Left lung (tissue), 10 donors: Measurements from ENCODE around the gene SMARCD3. TPM values are rescaled to one million over a fixed set of nuclear protein-coding genes. Genes with fewer than 3 reads are reported as not detected.

Experiments used
- ATAC-seq: fragments of 200-7000 bp; cut with Tn5 transposase; one replicate; pipeline ENCODE4 v1.9.1; 2020; ENCODE audit warnings: moderate library complexity
- DNase-seq, 4 donors: peaks; one replicate each; pipeline ENCODE4 v3.0.0-alpha.2; 2013 to 2020
- H3K27ac ChIP-seq, 2 donors: fragments of 200-600 bp; sonication (generic) in 1 of 2; one replicate each; pipeline versions ENCODE4 v1.5.0 to v1.8.0; 2020 to 2021
- H3K27me3 ChIP-seq, 2 donors: fragments of 200-600 bp; sonication (generic) in 1 of 2; one replicate each; pipeline versions ENCODE4 v1.5.0 to v1.8.0; 2020 to 2021
- H3K36me3 ChIP-seq, 2 donors: fragments of 200-600 bp; sonication (generic) in 1 of 2; one replicate each; pipeline versions ENCODE4 v1.5.0 to v1.8.0; 2020 to 2021
- H3K4me1 ChIP-seq, 2 donors: fragments of 200-600 bp; one replicate each; pipeline ENCODE4 v1.8.0; 2021
- H3K4me3 ChIP-seq, 2 donors: fragments of 200-600 bp; sonication (generic) in 1 of 2; one replicate each; pipeline versions ENCODE4 v1.5.0 to v1.8.0; 2020 to 2021; ENCODE audit warnings: mild to moderate bottlenecking in 1 of 2
- H3K9me3 ChIP-seq, 2 donors: fragments of 200-600 bp; sonication (generic) in 1 of 2; one replicate each; pipeline versions ENCODE4 v1.5.0 to v1.8.0; 2020 to 2021
- intact Hi-C, 2 donors: fragments of 100-400 bp; cut with DNase I; formaldehyde crosslinking; loops; one replicate each; pipeline versions ENCODE4 v1.11.2 to v1.14.2; 2022
- polyA plus RNA-seq, 6 donors: library from polyadenylated mRNA; unstranded; fragments of 120-200 nt; gene quantifications; one replicate each; pipeline ENCODE4 v1.2.1, GENCODE V29; 2013; ENCODE audit not compliant: insufficient read length in 6 of 6
- total RNA-seq, 2 donors: library from RNA; stranded (reverse); fragmentation: NEBNext Ultra II Directional; extraction: Animal tissue kit (Norgen Biotek cat#: 25700); gene quantifications; one replicate each; pipeline ENCODE4 v1.2.1, GENCODE V29; 2021
- TF ChIP-seq, protein P1 (sequence below), 2 donors: fragments of 200-600 bp; sonication (generic) in 1 of 2; IDR thresholded peaks; one replicate each; pipeline versions ENCODE4 v1.5.0 to v1.8.0; 2021; ENCODE audit warnings: antibody characterized with exemption in 2 of 2
- donor health status: DM: no; HTN: yes; CAD: no.
- donor health status: DM: no; HTN: no; CAD: no.

The SMARCD3 gene
- total and polyA plus RNA-seq, 8 donors = 45.5 to 130 (median 95.3) TPM

DNA sequence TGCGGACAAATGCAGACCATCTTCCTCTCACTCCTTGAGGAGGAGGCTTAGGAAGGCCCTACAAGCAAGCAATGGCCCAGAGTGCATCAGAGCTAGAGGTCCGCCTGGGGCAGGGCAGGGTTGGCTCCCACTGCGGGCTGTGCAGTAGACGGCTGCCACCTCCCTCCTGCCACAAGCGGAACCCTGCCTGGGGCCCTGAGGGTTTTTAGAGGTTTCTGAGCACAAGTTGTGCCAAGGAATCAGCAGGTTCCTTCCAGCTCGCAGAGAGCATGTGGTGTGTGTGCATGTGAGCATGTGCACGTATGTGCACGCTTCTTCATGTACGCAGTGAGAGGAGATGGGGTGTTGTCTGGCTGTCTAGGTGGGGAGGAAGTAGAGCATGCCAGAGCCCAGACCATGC, 25.9 kb upstream of the SMARCD3 start:
- intact Hi-C loops = no loop called here
- Histone ChIP-seq H3K27ac (peak overlapping the region in 1 of 2 donors; percentile 88), H3K9me3 (no peaks in the 10 kb centered on the region), H3K36me3 (peaks cover 0 to 3% of the 10 kb centered on the region in 2 donors), H3K4me1 (peaks cover 6 to 61% of the 10 kb centered on the region in 2 donors), H3K4me3 (no peak overlapping the region), H3K27me3 (peaks cover 0 to 10% of the 10 kb centered on the region in 2 donors)
- TF ChIP-seq, protein P1, sequence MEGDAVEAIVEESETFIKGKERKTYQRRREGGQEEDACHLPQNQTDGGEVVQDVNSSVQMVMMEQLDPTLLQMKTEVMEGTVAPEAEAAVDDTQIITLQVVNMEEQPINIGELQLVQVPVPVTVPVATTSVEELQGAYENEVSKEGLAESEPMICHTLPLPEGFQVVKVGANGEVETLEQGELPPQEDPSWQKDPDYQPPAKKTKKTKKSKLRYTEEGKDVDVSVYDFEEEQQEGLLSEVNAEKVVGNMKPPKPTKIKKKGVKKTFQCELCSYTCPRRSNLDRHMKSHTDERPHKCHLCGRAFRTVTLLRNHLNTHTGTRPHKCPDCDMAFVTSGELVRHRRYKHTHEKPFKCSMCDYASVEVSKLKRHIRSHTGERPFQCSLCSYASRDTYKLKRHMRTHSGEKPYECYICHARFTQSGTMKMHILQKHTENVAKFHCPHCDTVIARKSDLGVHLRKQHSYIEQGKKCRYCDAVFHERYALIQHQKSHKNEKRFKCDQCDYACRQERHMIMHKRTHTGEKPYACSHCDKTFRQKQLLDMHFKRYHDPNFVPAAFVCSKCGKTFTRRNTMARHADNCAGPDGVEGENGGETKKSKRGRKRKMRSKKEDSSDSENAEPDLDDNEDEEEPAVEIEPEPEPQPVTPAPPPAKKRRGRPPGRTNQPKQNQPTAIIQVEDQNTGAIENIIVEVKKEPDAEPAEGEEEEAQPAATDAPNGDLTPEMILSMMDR (IDR thresholded peaks at IDR 0.05) = no peak
- DNase-seq (no peak), ATAC-seq (no peak)

DNA sequence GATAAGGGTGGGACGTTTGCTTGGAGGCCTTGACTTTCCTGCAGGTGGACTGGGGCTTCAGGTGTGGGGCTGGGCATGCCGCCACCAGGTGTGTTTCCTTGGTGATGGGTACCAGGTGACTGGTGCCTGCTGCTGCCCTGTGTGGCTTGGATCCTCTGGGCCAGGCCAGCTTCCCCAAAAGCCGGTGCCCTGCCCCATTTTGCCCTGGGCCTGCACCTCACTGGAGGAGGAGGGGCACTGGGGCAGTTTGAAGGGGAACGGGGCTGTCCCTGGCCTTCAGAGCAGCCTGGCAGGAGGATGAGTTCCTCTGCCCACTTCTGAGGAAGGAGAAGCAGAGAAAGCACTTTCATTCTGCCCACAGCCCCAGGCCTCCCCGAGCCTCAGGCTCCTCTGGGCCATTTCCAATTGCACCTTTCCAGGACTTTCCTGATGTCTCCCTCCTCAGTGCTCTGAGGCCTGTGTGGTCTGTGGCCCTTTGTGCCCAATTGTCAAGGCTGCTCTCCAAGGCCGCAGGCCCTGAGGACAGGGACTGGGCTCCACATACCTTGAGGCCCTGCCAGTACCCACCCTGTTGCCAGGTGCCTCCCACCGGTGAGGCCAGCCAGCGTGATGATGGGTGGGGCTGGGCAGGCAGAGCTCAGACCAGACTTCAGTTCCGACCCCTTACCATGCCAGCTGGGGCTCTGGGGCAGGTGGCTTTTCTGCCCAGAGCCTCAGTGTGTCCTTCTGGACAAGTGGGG, 25.3 kb upstream of the SMARCD3 start:
- peak overlapping the region in 1 of 2 donors; percentile 88 for H3K27ac ChIP-seq
- no peak for ATAC-seq
- TF ChIP-seq, protein P1 (IDR thresholded peaks at IDR 0.05) = no peak

DNA sequence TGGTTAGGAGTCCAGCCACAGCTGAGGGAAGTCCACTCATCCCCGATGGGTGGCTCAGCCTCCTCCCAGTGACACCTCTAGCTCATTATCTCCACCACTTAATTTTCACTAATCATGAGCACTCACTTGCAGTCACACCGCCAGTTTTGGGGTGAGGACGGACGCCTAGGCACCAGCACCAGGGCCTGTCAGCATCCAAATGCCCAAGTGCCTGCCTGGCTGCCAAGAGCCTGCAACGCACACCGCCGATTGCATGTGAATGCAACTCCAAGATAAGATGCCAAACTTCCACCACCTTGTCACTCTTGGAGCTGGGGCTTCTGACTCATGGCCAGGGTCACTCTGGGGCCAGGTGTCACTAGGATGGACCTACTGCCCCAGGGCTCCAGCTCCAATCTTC, 24.4 kb upstream of the SMARCD3 start:
- H3K4me3 ChIP-seq = no peak overlapping the region
- peaks cover 0 to 3% of the 10 kb centered on the region in 2 donors for H3K36me3 ChIP-seq
- peaks cover 6 to 61% of the 10 kb centered on the region in 2 donors for H3K4me1 ChIP-seq
- H3K27me3 ChIP-seq = peaks cover 0 to 8% of the 10 kb centered on the region in 2 donors
- TF ChIP-seq, protein P1 (IDR thresholded peaks at IDR 0.05) = no peak
- H3K9me3 ChIP-seq = no peaks in the 10 kb centered on the region
- DNase-seq (no peak), ATAC-seq (no peak)
- H3K27ac ChIP-seq = peak overlapping the region in 1 of 2 donors; percentile 88
- intact Hi-C loops = no loop called here

More for the DNA sequence above, 25.3 kb upstream of the SMARCD3 start:
- peaks cover 6 to 61% of the 10 kb centered on the region in 2 donors for H3K4me1 ChIP-seq
- intact Hi-C loops = no loop called here
- H3K4me3 ChIP-seq = no peak overlapping the region
- peaks cover 0 to 10% of the 10 kb centered on the region in 2 donors for H3K27me3 ChIP-seq
- DNase-seq = peak in 1 of 4 donors; percentile 90
- H3K36me3 ChIP-seq = peaks cover 0 to 3% of the 10 kb centered on the region in 2 donors
- no peaks in the 10 kb centered on the region for H3K9me3 ChIP-seq

DNA sequence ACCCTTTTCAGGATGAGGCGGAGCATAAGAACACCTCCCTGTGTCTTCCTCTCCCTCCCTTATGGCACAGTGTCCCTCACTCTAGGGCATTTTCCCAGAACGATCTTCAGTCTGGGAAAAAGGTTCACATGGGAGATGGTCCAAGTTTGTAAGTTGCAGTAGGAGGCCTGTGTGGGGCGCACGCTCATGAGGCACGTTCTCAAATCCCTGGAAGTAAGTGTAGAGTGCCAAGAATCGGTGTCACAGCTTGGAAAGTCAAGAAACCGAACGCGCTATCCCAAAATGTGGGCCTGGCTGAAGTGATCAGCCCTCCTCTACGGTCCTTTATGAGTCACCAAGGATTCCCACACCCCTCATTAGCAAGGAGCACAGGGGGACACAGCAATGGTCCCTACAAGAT, 23.9 kb upstream of the SMARCD3 start:
- no peak for ATAC-seq
- no peaks in the 10 kb centered on the region for H3K9me3 ChIP-seq
- intact Hi-C loops = no loop called here

More for the DNA sequence above, 23.9 kb upstream of the SMARCD3 start:
- TF ChIP-seq, protein P1 (IDR thresholded peaks at IDR 0.05) = no peak
- DNase-seq = no peak
- peaks cover 0 to 3% of the 10 kb centered on the region in 2 donors for H3K27me3 ChIP-seq
- peaks cover 6 to 58% of the 10 kb centered on the region in 2 donors for H3K4me1 ChIP-seq
- peak overlapping the region; percentile 51 to 88 for H3K27ac ChIP-seq
- no peak overlapping the region for H3K4me3 ChIP-seq
- peaks cover 0 to 3% of the 10 kb centered on the region in 2 donors for H3K36me3 ChIP-seq
